H1 (cell line): ENCODE results near the gene ANXA1. TPM values are rescaled to one million over a fixed set of nuclear protein-coding genes. Genes with fewer than 3 reads are reported as not detected.

Experiments used
- CTCF ChIA-PET: fragments of 300-600 bp; sonication (Branson Sonifier 250); formaldehyde crosslinking; loops from one replicate; lab custom pipeline; 2021; ENCODE audit not compliant: partially characterized antibody; lab: Charles Lee
- POLR2A ChIA-PET: fragments of 300-600 bp; sonication (Branson Sonifier 250); formaldehyde crosslinking; loops from one replicate; lab custom pipeline; 2021; ENCODE audit warnings: inconsistent platforms; ENCODE audit not compliant: partially characterized antibody; lab: Charles Lee
- DNase-seq, 2 experiments: peaks; one replicate each; pipeline versions ENCODE4 v3.0.0 to v3.0.0-alpha.2; 2010 to 2022; ENCODE audit warnings: low spot score in 2 of 2, low read depth in 1 of 2, mixed read lengths in 1 of 2
- FAIRE-seq: peaks from 2 replicates; lab custom pipeline; 2011; peaks lifted over from hg19 to GRCh38; lab: Jason Lieb, UNC
- H2AFZ ChIP-seq: 2 replicates; pipeline ENCODE4 v1.8.1; 2012; ENCODE audit warnings: low read length, inconsistent platforms
- H2AK5ac ChIP-seq: 2 replicates; pipeline ENCODE4 v1.6.1; 2013; ENCODE audit warnings: low read depth, low read length
- H2BK120ac ChIP-seq: replicated peaks from 2 replicates; pipeline ENCODE3; 2013; ENCODE audit warnings: low read depth, low read length, inconsistent platforms
- H2BK12ac ChIP-seq: 2 replicates; pipeline ENCODE4 v1.6.1; 2013; ENCODE audit warnings: low read depth, low read length
- H2BK15ac ChIP-seq: 2 replicates; pipeline ENCODE4 v1.6.1; 2013; ENCODE audit warnings: low read length
- H2BK20ac ChIP-seq: 2 replicates; pipeline ENCODE4 v1.6.1; 2013; ENCODE audit warnings: low read length
- H2BK5ac ChIP-seq: 2 replicates; pipeline ENCODE4 v1.6.1; 2013; ENCODE audit warnings: low read depth, low read length
- H3K14ac ChIP-seq: 2 replicates; pipeline ENCODE4 v1.6.1; 2013; ENCODE audit warnings: inconsistent platforms; ENCODE audit not compliant: insufficient read length
- H3K18ac ChIP-seq: 2 replicates; pipeline ENCODE4 v1.6.1; 2013; ENCODE audit warnings: low read length; ENCODE audit errors: extremely low read depth
- H3K23ac ChIP-seq: 2 replicates; pipeline ENCODE4 v1.6.1; 2013; ENCODE audit warnings: inconsistent platforms; ENCODE audit not compliant: insufficient read length
- H3K23me2 ChIP-seq: 2 replicates; pipeline ENCODE4 v1.6.1; 2013; ENCODE audit warnings: low read depth, low read length
- H3K27ac ChIP-seq: 2 replicates; pipeline ENCODE4 v1.6.1; 2011; ENCODE audit warnings: low read depth, low read length, inconsistent platforms
- H3K27me3 ChIP-seq, 4 experiments: replicated peaks in 1 of 4; 1 replicate in 1 of 4; 2 replicates in 3 of 4; pipeline versions ENCODE4 v1.6.1 to v1.8.1; 2011 to 2013; ENCODE audit warnings: low read length in 3 of 4, mild to moderate bottlenecking in 3 of 4, inconsistent platforms in 2 of 4, mixed read lengths in 2 of 4, moderate library complexity in 1 of 4; ENCODE audit not compliant: control insufficient read depth in 3 of 4, insufficient read depth in 3 of 4; ENCODE audit errors: extremely low read depth in 1 of 4
- H3K36me3 ChIP-seq, 4 experiments: 2 replicates each; pipeline versions ENCODE4 v1.6.1 to v1.8.1; 2011 to 2013; ENCODE audit warnings: mild to moderate bottlenecking in 4 of 4, low read length in 3 of 4, moderate library complexity in 2 of 4, control low read depth in 1 of 4, inconsistent platforms in 1 of 4; ENCODE audit not compliant: insufficient read depth in 4 of 4, control insufficient read depth in 2 of 4
- H3K4ac ChIP-seq: replicated peaks from 2 replicates; pipeline ENCODE3; 2013; ENCODE audit warnings: low read length, low read depth, mixed read lengths, inconsistent platforms; ENCODE audit not compliant: insufficient read length
- H3K4me1 ChIP-seq, 4 experiments: replicated peaks in 1 of 4; 1 replicate in 1 of 4; 2 replicates in 3 of 4; pipeline versions ENCODE4 v1.6.1 to v1.8.1; 2011 to 2013; ENCODE audit warnings: low read length in 3 of 4, inconsistent platforms in 2 of 4, mixed read lengths in 1 of 4; ENCODE audit not compliant: insufficient read depth in 4 of 4, control insufficient read depth in 3 of 4
- H3K4me2 ChIP-seq, 2 experiments: 2 replicates each; pipeline versions ENCODE4 v1.6.1 to v1.8.1; 2011 to 2013; ENCODE audit warnings: low read depth in 2 of 2, low read length in 2 of 2, control low read depth in 1 of 2, inconsistent platforms in 1 of 2, mild to moderate bottlenecking in 1 of 2; ENCODE audit not compliant: insufficient read depth in 1 of 2
- H3K4me3 ChIP-seq, 4 experiments: fragments of 200-600, 300-600 bp in 1 of 4; sonication (generic), shearing (Covaris generic), sonication (Bioruptor Twin) in 1 of 4; 2 replicates each; pipeline versions ENCODE4 v1.5.1 to v1.8.1; 2011 to 2016; ENCODE audit warnings: low read length in 4 of 4, low read depth in 3 of 4, control low read depth in 2 of 4, inconsistent platforms in 2 of 4, mild to moderate bottlenecking in 2 of 4, mixed read lengths in 1 of 4, moderate library complexity in 1 of 4; ENCODE audit not compliant: insufficient read depth in 2 of 4; ENCODE audit errors: extremely low read depth in 1 of 4
- H3K56ac ChIP-seq: replicated peaks from 2 replicates; pipeline ENCODE3; 2013; ENCODE audit warnings: low read depth, mild to moderate bottlenecking, mixed read lengths, low read length, inconsistent platforms; ENCODE audit not compliant: insufficient read length
- H3K79me1 ChIP-seq: 2 replicates; pipeline ENCODE4 v1.6.1; 2013; ENCODE audit warnings: low read depth, low read length, control low read depth
- H3K79me2 ChIP-seq, 2 experiments: 2 replicates each; pipeline versions ENCODE4 v1.6.1 to v1.8.1; 2012 to 2013; ENCODE audit warnings: low read length in 2 of 2, mild to moderate bottlenecking in 2 of 2, inconsistent platforms in 1 of 2; ENCODE audit not compliant: insufficient read depth in 2 of 2, control insufficient read depth in 1 of 2
- H3K9ac ChIP-seq, 4 experiments: replicated peaks in 1 of 4; 1 replicate in 1 of 4; 2 replicates in 3 of 4; pipeline versions ENCODE4 v1.6.1 to v1.8.1; 2011 to 2013; ENCODE audit warnings: low read depth in 3 of 4, low read length in 3 of 4, control low read depth in 2 of 4, mild to moderate bottlenecking in 2 of 4, moderate library complexity in 2 of 4, inconsistent platforms in 1 of 4; ENCODE audit errors: extremely low read depth in 1 of 4
- H3K9me3 ChIP-seq, 2 experiments: 2 replicates each; pipeline versions ENCODE4 v1.6.1 to v1.8.1; 2012 to 2013; ENCODE audit warnings: mild to moderate bottlenecking in 2 of 2, moderate library complexity in 2 of 2, control low read depth in 1 of 2, inconsistent platforms in 1 of 2, low read depth in 1 of 2, low read length in 1 of 2, mixed read lengths in 1 of 2; ENCODE audit not compliant: insufficient read depth in 2 of 2
- H4K20me1 ChIP-seq, 2 experiments: replicated peaks in 1 of 2; 2 replicates each; pipeline versions ENCODE3 to v1.8.1; 2011 to 2013; ENCODE audit warnings: inconsistent platforms in 2 of 2, low read length in 2 of 2, mild to moderate bottlenecking in 1 of 2; ENCODE audit not compliant: insufficient read depth in 2 of 2, control insufficient read depth in 1 of 2
- H4K5ac ChIP-seq: 2 replicates; pipeline ENCODE4 v1.6.1; 2013; ENCODE audit warnings: low read length, low read depth, mixed read lengths, inconsistent platforms; ENCODE audit not compliant: insufficient read length
- H4K8ac ChIP-seq: 2 replicates; pipeline ENCODE4 v1.8.0; 2013; ENCODE audit warnings: mild to moderate bottlenecking, moderate library complexity, low read length, inconsistent platforms; ENCODE audit not compliant: insufficient read depth; ENCODE audit errors: extremely low read depth
- H4K91ac ChIP-seq: replicated peaks from 2 replicates; pipeline ENCODE3; 2013; ENCODE audit warnings: low read length, mixed read lengths, inconsistent platforms; ENCODE audit not compliant: insufficient read length
- ATF2 ChIP-seq: IDR thresholded peaks from 2 replicates; pipeline ENCODE4 v1.6.1; 2012; ENCODE audit warnings: low read length, inconsistent platforms
- BACH1 ChIP-seq: IDR thresholded peaks from 2 replicates; pipeline ENCODE4 v1.6.1; 2012; ENCODE audit warnings: low read length, improper control_type of control experiment
- BRCA1 ChIP-seq: IDR thresholded peaks from 2 replicates; pipeline ENCODE4 v1.6.1; 2012; ENCODE audit warnings: low read depth, low read length, improper control_type of control experiment
- CHD1 ChIP-seq: IDR thresholded peaks from 2 replicates; pipeline ENCODE4 v1.6.1; 2012; ENCODE audit warnings: low read depth, low read length, improper control_type of control experiment
- RBBP5 ChIP-seq: IDR thresholded peaks from 2 replicates; pipeline ENCODE4 v1.7.1; 2012; ENCODE audit warnings: low read depth, mild to moderate bottlenecking, inconsistent platforms, low read length, moderate library complexity, borderline replicate concordance
- RFX5 ChIP-seq: IDR thresholded peaks from 2 replicates; pipeline ENCODE4 v1.6.1; 2011; ENCODE audit warnings: low read depth, low read length, improper control_type of control experiment, borderline replicate concordance
- SAP30 ChIP-seq: fragments of 300-600 bp; sonication (generic); IDR thresholded peaks from 2 replicates; pipeline ENCODE4 v1.7.1; 2012; ENCODE audit warnings: low read length, moderate library complexity, mild to moderate bottlenecking, inconsistent platforms; ENCODE audit not compliant: insufficient read depth, insufficient replicate concordance
- SRF ChIP-seq: IDR thresholded peaks from 2 replicates; pipeline ENCODE4 v1.6.1; 2011; ENCODE audit warnings: mild to moderate bottlenecking, low read depth, low read length, moderate library complexity
- WGBS, 2 experiments: shearing (Covaris generic) in 1 of 2; methylation state at CpG; one replicate each; pipeline versions ENCODE4 v1.1.6 to v1.1.7; 2013 to 2015; ENCODE audit warnings: low lambda C conversion rate in 2 of 2, mixed read lengths in 2 of 2, inconsistent platforms in 1 of 2, low coverage in 1 of 2, missing lambda C conversion rate in 1 of 2; ENCODE audit not compliant: insufficient replicate concordance in 2 of 2, insufficient coverage in 1 of 2, insufficient read length in 1 of 2; ENCODE audit errors: extremely low coverage in 1 of 2, missing lambda C conversion rate in 1 of 2; 5-methylcytosine and 5-hydroxymethylcytosine counted together
- polyA plus RNA-seq, 7 experiments: library from polyadenylated mRNA; depleted of rRNA in 3 of 7; stranded (reverse) in 5 of 7; unstranded in 2 of 7; fragments of >200 nt in 5 of 7; fragments of 200-250 nt in 2 of 7; gene quantifications; 1 replicate in 5 of 7; 2 replicates in 1 of 7; 4 replicates in 1 of 7; pipeline versions ENCODE4 v1.2.1 to v1.2.3, GENCODE V29; 2011 to 2013; ENCODE audit warnings: missing spikeins in 2 of 7, mixed read lengths in 2 of 7
- total RNA-seq: library from RNA; stranded (reverse); fragmentation: NEBNext Ultra II Directional; extraction: Animal tissue kit (Norgen Biotek cat#: 25700); gene quantifications from 2 replicates; pipeline ENCODE4 v1.2.1, GENCODE V29; 2021

The ANXA1 gene
- total and polyA plus RNA-seq, 2 of the 8 experiments (the other 6 are each of a cell fraction or from before 2014, with no cell fraction given), result 0.71 to 5.7 TPM

GRCh38 chr9:73116880-73117279, 34.8 kb upstream of the ANXA1 start:
- FAIRE-seq (no peak), DNase-seq (no peak)
- no peaks in the 10 kb centered on the region for H3K79me2 ChIP-seq
- no peak overlapping the region for H4K5ac ChIP-seq
- TF ChIP-seq CHD1 (no peak), SAP30 (no peak), RFX5 (no peak), RBBP5 (no peak), BRCA1 (no peak), SRF (no peak), ATF2 (no peak), BACH1 (no peak)
- no peak overlapping the region for H2BK5ac ChIP-seq
- no peaks in the 10 kb centered on the region for H3K27me3 ChIP-seq
- H3K4me2 ChIP-seq, result no peak overlapping the region
- no peak overlapping the region for H2BK12ac ChIP-seq
- no peak overlapping the region for H3K4me3 ChIP-seq
- no peak overlapping the region for H2AFZ ChIP-seq
- H2BK15ac ChIP-seq, result no peak overlapping the region
- H4K8ac ChIP-seq, result no peak overlapping the region
- no peaks in the 10 kb centered on the region for H3K23me2 ChIP-seq
- no peaks in the 10 kb centered on the region for H3K79me1 ChIP-seq
- H2AK5ac ChIP-seq, result no peak overlapping the region
- H3K14ac ChIP-seq, result no peak overlapping the region
- H3K23ac ChIP-seq, result no peak overlapping the region
- 86% methylated on average over 1 of the region's 1 CpG; no CpG with 5 or more reads in 1 of the 2 experiments for WGBS, 2 experiments
- H4K91ac ChIP-seq, result no peak overlapping the region
- no peak overlapping the region for H2BK20ac ChIP-seq
- ChIA-PET CTCF (interaction anchor here (0.8 to 3.6 kb wide), 4 partner anchors 9 to 260 kb away, joined by 3 to 15 read pairs (median 4); no protein-coding TSS in a partner anchor), POLR2A (no interaction called here)
- no peaks in the 10 kb centered on the region for H3K36me3 ChIP-seq
- H3K18ac ChIP-seq, result no peak overlapping the region
- H3K9me3 ChIP-seq, result no peaks in the 10 kb centered on the region
- no peak overlapping the region for H3K4ac ChIP-seq
- no peak overlapping the region for H3K56ac ChIP-seq
- H3K27ac ChIP-seq, result no peak overlapping the region
- no peaks in the 10 kb centered on the region for H3K4me1 ChIP-seq
- no peaks in the 10 kb centered on the region for H4K20me1 ChIP-seq
- no peak overlapping the region for H3K9ac ChIP-seq
- H2BK120ac ChIP-seq, result no peak overlapping the region
